ENCODE results near the gene C16orf87. TPM values are rescaled to one million over a fixed set of nuclear protein-coding genes. Genes with fewer than 3 reads are reported as not detected.
A peak's percentile ranks its signal among the peaks of the same experiment; 100 is the strongest.

The C16orf87 gene
- total RNA-seq, 1 donor: 9.8 TPM

GRCh38 chr16:46756772-46757171, 74.2 kb downstream of the C16orf87 start:
- no peak for TF ChIP-seq CTCF (IDR thresholded peaks at IDR 0.05; ENCODE audit: extremely low read depth, low read depth, low read length)
- Histone ChIP-seq H3K27me3 (ENCODE audit: insufficient read depth, low read length) (peaks cover 32% of the 10 kb centered on the region), H4K20me1 (ENCODE audit: insufficient read depth, low read length) (no peaks in the 10 kb centered on the region), H3K79me2 (ENCODE audit: insufficient read depth, low read length) (no peaks in the 10 kb centered on the region), H2AFZ (ENCODE audit: low read length) (no peak overlapping the region), H3K4me3 (ENCODE audit: insufficient read depth, low read length) (no peak overlapping the region), H3K9me3 (ENCODE audit: low read depth, low read length) (no peaks in the 10 kb centered on the region), H3K4me1 (ENCODE audit: insufficient read depth, low read length) (no peaks in the 10 kb centered on the region), H3K4me2 (ENCODE audit: insufficient read depth, low read length) (no peak overlapping the region), H3K36me3 (ENCODE audit: insufficient read depth, low read length) (no peaks in the 10 kb centered on the region), H3K27ac (ENCODE audit: low read depth, low read length) (no peak overlapping the region)
- no peak for DNase-seq (ENCODE audit: insufficient read length, low spot score, missing footprints)

- Histone ChIP-seq H3K27me3 (ENCODE audit: insufficient read depth, low read length) (peaks cover 18% of the 10 kb centered on the region), H3K27ac (ENCODE audit: low read depth, low read length) (no peak overlapping the region), H3K36me3 (ENCODE audit: insufficient read depth, low read length) (no peaks in the 10 kb centered on the region), H3K4me2 (ENCODE audit: insufficient read depth, low read length) (no peak overlapping the region), H4K20me1 (ENCODE audit: insufficient read depth, low read length) (no peaks in the 10 kb centered on the region), H3K4me1 (ENCODE audit: insufficient read depth, low read length) (no peaks in the 10 kb centered on the region), H2AFZ (ENCODE audit: low read length) (no peak overlapping the region), H3K4me3 (ENCODE audit: insufficient read depth, low read length) (no peak overlapping the region), H3K9me3 (ENCODE audit: low read depth, low read length) (no peaks in the 10 kb centered on the region), H3K79me2 (ENCODE audit: insufficient read depth, low read length) (no peaks in the 10 kb centered on the region)
- no peak for DNase-seq (ENCODE audit: insufficient read length, low spot score, missing footprints)
- no peak for TF ChIP-seq CTCF (IDR thresholded peaks at IDR 0.05; ENCODE audit: extremely low read depth, low read depth, low read length)
Measured at GRCh38 chr16:46753015-46753414, 78.0 kb downstream of the C16orf87 start.

GRCh38 chr16:46751381-46751780, 79.6 kb downstream of the C16orf87 start:
- H3K4me2 ChIP-seq (ENCODE audit: insufficient read depth, low read length): no peak overlapping the region
- no peak overlapping the region for H2AFZ ChIP-seq (ENCODE audit: low read length)

More at GRCh38 chr16:46751381-46751780, 79.6 kb downstream of the C16orf87 start:
- Histone ChIP-seq H3K79me2 (ENCODE audit: insufficient read depth, low read length) (no peaks in the 10 kb centered on the region), H3K27ac (ENCODE audit: low read depth, low read length) (no peak overlapping the region), H3K36me3 (ENCODE audit: insufficient read depth, low read length) (no peaks in the 10 kb centered on the region), H4K20me1 (ENCODE audit: insufficient read depth, low read length) (no peaks in the 10 kb centered on the region), H3K4me1 (ENCODE audit: insufficient read depth, low read length) (no peaks in the 10 kb centered on the region), H3K9me3 (ENCODE audit: low read depth, low read length) (no peaks in the 10 kb centered on the region), H3K4me3 (ENCODE audit: insufficient read depth, low read length) (no peak overlapping the region), H3K27me3 (ENCODE audit: insufficient read depth, low read length) (peaks cover 3% of the 10 kb centered on the region)
- TF ChIP-seq CTCF (IDR thresholded peaks at IDR 0.05; ENCODE audit: extremely low read depth, low read depth, low read length): no peak
- DNase-seq (ENCODE audit: insufficient read length, low spot score, missing footprints): peak; percentile 36
